ENCODE measurements around the gene ZCCHC14. TPM values are rescaled to one million over a fixed set of nuclear protein-coding genes. Genes with fewer than 3 reads are reported as not detected.

The ZCCHC14 gene
- total RNA-seq, 1 experiment from 2014 or later: 33.1 TPM

DNA sequence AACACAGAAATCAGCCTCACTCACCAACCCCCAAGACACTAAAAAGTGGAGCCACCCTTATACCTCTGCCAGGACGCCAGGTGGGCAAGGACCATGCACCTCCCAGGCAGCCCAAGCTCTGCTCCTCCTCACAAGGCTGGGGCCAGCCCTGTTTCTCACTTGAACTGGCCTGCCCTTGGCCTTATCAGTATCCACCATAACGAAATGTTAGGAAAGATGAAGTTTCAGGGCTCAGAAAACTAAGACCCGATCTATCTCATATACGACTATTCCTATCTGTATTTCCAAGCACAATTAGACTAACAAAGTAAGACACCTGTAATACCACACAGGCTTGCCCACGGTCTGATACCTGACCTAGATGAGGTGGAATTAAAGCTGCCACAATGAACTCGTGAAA lies 116.2 kb downstream of the ZCCHC14 start:
- Histone ChIP-seq H3K4me3 (ENCODE audit: low read depth, low read length) (no peak overlapping the region), H3K4me1 (peaks cover 35% of the 10 kb centered on the region), H3K27me3 (replicated peaks; ENCODE audit: control insufficient read depth, insufficient read depth, low read length) (no peaks in the 10 kb centered on the region), H3K36me3 (ENCODE audit: control insufficient read depth, insufficient read depth, low read length) (no peaks in the 10 kb centered on the region), H3K9me3 (no peaks in the 10 kb centered on the region)
- BruUV-seq (replicated peaks): no TSS peak
- Mint-ChIP-seq H3K27ac (ENCODE audit: unreplicated experiment) (peak overlapping the region; percentile 75), H3K4me3 (ENCODE audit: unreplicated experiment) (no peak overlapping the region), H3K4me1 (ENCODE audit: low read depth, unreplicated experiment) (peaks cover 25% of the 10 kb centered on the region), H3K36me3 (ENCODE audit: insufficient read depth, unreplicated experiment) (peaks cover 56% of the 10 kb centered on the region), H3K27me3 (ENCODE audit: insufficient read depth, unreplicated experiment) (no peaks in the 10 kb centered on the region), H3K9me3 (ENCODE audit: unreplicated experiment) (no peaks in the 10 kb centered on the region)
- intact Hi-C loops (cut with micrococcal nuclease; ENCODE audit: unreplicated experiment): no loop called here
- CTCF ChIA-PET: no interaction called here
- POLR2A ChIA-PET: interaction anchor here (0.7 kb wide), 1 partner anchor 1275 kb away, joined by 3 read pairs; no protein-coding TSS in a partner anchor
- TF ChIP-seq, protein P1, sequence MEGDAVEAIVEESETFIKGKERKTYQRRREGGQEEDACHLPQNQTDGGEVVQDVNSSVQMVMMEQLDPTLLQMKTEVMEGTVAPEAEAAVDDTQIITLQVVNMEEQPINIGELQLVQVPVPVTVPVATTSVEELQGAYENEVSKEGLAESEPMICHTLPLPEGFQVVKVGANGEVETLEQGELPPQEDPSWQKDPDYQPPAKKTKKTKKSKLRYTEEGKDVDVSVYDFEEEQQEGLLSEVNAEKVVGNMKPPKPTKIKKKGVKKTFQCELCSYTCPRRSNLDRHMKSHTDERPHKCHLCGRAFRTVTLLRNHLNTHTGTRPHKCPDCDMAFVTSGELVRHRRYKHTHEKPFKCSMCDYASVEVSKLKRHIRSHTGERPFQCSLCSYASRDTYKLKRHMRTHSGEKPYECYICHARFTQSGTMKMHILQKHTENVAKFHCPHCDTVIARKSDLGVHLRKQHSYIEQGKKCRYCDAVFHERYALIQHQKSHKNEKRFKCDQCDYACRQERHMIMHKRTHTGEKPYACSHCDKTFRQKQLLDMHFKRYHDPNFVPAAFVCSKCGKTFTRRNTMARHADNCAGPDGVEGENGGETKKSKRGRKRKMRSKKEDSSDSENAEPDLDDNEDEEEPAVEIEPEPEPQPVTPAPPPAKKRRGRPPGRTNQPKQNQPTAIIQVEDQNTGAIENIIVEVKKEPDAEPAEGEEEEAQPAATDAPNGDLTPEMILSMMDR (IDR thresholded peaks at IDR 0.05; ENCODE audit: insufficient read depth in 1 of 2, low read depth in 1 of 2, low read length in 1 of 2, severe bottlenecking in 1 of 2, unreplicated experiment in 1 of 2): no peak
- no peak for DNase-seq

DNA sequence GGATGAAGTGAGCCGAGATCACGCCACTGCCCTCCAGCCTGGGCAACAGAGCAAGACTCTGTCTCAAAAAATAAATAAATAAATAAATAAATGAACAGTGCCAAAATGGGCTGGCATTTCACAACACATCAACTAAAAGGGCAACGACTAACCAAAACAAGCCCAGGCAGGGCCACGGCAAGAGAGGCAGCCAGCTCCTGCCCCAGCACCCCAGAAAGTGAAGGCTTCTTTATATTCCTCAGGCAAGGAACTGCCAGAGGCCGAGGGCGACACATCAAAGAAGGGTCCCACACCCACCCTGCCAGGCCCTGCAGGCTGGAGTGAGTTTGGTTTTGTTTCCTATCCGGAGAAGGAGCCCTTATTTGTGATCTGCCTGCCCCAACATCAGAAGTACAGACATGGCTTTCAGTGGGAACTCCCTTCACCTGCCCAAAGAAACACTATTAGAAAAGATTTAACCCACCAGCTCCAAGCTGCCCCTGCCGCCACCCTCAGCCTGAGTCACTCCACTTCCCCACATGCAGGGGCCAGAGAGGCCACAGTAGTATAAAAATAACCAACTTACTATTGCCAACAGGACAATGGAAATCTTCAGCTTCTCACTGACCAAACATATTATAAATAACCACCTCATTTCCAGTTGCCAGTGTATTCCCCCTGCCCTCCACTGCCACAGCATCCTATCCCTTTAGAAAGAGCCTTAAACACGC lies 117.2 kb downstream of the ZCCHC14 start:
- peaks cover 24% of the 10 kb centered on the region for H3K4me1 ChIP-seq
- Mint-ChIP-seq H3K4me1 (ENCODE audit: low read depth, unreplicated experiment) (peaks cover 14% of the 10 kb centered on the region), H3K27ac (ENCODE audit: unreplicated experiment) (no peak overlapping the region), H3K27me3 (ENCODE audit: insufficient read depth, unreplicated experiment) (no peaks in the 10 kb centered on the region), H3K9me3 (ENCODE audit: unreplicated experiment) (no peaks in the 10 kb centered on the region), H3K36me3 (ENCODE audit: insufficient read depth, unreplicated experiment) (peaks cover 45% of the 10 kb centered on the region), H3K4me3 (ENCODE audit: unreplicated experiment) (no peak overlapping the region)
- ChIA-PET CTCF (no interaction called here), POLR2A (no interaction called here)
- H3K9me3 ChIP-seq: no peaks in the 10 kb centered on the region
- DNase-seq: no peak
- no peaks in the 10 kb centered on the region for H3K27me3 ChIP-seq (replicated peaks; ENCODE audit: control insufficient read depth, insufficient read depth, low read length)
- no peaks in the 10 kb centered on the region for H3K36me3 ChIP-seq (ENCODE audit: control insufficient read depth, insufficient read depth, low read length)
- intact Hi-C loops (cut with micrococcal nuclease; ENCODE audit: unreplicated experiment): no loop called here
- TF ChIP-seq, protein P1 (IDR thresholded peaks at IDR 0.05; ENCODE audit: insufficient read depth in 1 of 2, low read depth in 1 of 2, low read length in 1 of 2, severe bottlenecking in 1 of 2, unreplicated experiment in 1 of 2): no peak
- no peak overlapping the region for H3K4me3 ChIP-seq (ENCODE audit: low read depth, low read length)
- no TSS peak for BruUV-seq (replicated peaks)

DNA sequence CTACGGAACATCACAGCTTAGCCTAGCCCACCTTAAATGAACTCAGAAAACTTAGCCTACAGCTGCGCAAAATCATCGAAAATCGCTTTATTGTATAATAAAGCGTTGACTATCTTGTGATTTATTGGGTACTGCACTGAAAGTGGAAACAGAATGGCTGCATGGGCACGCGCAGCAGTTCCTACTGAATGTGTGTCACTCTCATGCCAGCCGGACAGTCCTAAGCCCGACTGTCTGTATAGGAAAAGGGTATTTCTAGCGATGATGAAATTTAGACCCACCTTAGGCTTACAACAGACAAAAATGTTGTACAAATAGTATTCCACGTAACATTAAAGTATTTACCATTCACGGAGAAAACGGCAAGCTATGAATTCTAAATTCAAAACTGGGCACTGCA lies 118.5 kb downstream of the ZCCHC14 start:
- intact Hi-C loops (cut with micrococcal nuclease; ENCODE audit: unreplicated experiment): no loop called here

More for the DNA sequence above, 118.5 kb downstream of the ZCCHC14 start:
- Mint-ChIP-seq H3K36me3 (ENCODE audit: insufficient read depth, unreplicated experiment) (peaks cover 40% of the 10 kb centered on the region), H3K4me1 (ENCODE audit: low read depth, unreplicated experiment) (peaks cover 11% of the 10 kb centered on the region), H3K4me3 (ENCODE audit: unreplicated experiment) (no peak overlapping the region), H3K9me3 (ENCODE audit: unreplicated experiment) (no peaks in the 10 kb centered on the region), H3K27ac (ENCODE audit: unreplicated experiment) (no peak overlapping the region), H3K27me3 (ENCODE audit: insufficient read depth, unreplicated experiment) (no peaks in the 10 kb centered on the region)
- Histone ChIP-seq H3K27me3 (replicated peaks; ENCODE audit: control insufficient read depth, insufficient read depth, low read length) (no peaks in the 10 kb centered on the region), H3K4me3 (ENCODE audit: low read depth, low read length) (no peak overlapping the region), H3K9me3 (no peaks in the 10 kb centered on the region), H3K36me3 (ENCODE audit: control insufficient read depth, insufficient read depth, low read length) (no peaks in the 10 kb centered on the region), H3K4me1 (peaks cover 12% of the 10 kb centered on the region)
- BruUV-seq (replicated peaks): no TSS peak
- POLR2A ChIA-PET: no interaction called here
- TF ChIP-seq, protein P1 (IDR thresholded peaks at IDR 0.05; ENCODE audit: insufficient read depth in 1 of 2, low read depth in 1 of 2, low read length in 1 of 2, severe bottlenecking in 1 of 2, unreplicated experiment in 1 of 2): no peak
- DNase-seq: no peak
- CTCF ChIA-PET: no interaction called here

Data from Caco-2 (cell line).